ENCODE measurements around the gene DEFB119.

DNA sequence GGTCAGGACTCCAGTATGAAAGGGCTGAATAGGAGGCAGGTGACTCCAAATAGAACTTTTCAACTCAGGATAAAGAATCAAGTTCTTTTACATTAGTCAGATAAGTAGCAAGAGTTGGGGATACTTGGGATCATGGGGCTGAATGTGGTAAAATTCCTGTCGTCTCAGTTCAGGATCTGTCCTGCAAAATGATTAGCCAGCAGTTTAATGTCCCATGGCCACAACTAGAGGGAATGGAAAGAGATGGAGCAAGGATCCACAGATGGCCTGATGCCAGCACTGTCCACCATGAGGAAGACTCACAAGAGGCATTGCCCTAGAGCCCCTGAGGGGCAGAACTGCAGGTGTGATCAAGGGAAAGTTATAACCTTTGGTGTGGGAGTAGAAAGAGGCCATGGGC, 13.5 kb upstream of the DEFB119 start:
- TF ChIP-seq, protein P1, sequence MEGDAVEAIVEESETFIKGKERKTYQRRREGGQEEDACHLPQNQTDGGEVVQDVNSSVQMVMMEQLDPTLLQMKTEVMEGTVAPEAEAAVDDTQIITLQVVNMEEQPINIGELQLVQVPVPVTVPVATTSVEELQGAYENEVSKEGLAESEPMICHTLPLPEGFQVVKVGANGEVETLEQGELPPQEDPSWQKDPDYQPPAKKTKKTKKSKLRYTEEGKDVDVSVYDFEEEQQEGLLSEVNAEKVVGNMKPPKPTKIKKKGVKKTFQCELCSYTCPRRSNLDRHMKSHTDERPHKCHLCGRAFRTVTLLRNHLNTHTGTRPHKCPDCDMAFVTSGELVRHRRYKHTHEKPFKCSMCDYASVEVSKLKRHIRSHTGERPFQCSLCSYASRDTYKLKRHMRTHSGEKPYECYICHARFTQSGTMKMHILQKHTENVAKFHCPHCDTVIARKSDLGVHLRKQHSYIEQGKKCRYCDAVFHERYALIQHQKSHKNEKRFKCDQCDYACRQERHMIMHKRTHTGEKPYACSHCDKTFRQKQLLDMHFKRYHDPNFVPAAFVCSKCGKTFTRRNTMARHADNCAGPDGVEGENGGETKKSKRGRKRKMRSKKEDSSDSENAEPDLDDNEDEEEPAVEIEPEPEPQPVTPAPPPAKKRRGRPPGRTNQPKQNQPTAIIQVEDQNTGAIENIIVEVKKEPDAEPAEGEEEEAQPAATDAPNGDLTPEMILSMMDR (IDR thresholded peaks at IDR 0.05): no peak
- TF ChIP-seq POLR2A (IDR thresholded peaks at IDR 0.05): no peak

All from transverse colon (tissue), 3 donors.